Measurements from ENCODE around the gene IPO13.

The IPO13 gene

GRCh38 chr1:43902058-43902831, 44.5 kb upstream of the IPO13 start:
- ATAC-seq: no peak
- no peak for TF ChIP-seq SNAI2 (CRISPR knock-in tag; IDR thresholded peaks at IDR 0.05)
- TF ChIP-seq, protein P1, sequence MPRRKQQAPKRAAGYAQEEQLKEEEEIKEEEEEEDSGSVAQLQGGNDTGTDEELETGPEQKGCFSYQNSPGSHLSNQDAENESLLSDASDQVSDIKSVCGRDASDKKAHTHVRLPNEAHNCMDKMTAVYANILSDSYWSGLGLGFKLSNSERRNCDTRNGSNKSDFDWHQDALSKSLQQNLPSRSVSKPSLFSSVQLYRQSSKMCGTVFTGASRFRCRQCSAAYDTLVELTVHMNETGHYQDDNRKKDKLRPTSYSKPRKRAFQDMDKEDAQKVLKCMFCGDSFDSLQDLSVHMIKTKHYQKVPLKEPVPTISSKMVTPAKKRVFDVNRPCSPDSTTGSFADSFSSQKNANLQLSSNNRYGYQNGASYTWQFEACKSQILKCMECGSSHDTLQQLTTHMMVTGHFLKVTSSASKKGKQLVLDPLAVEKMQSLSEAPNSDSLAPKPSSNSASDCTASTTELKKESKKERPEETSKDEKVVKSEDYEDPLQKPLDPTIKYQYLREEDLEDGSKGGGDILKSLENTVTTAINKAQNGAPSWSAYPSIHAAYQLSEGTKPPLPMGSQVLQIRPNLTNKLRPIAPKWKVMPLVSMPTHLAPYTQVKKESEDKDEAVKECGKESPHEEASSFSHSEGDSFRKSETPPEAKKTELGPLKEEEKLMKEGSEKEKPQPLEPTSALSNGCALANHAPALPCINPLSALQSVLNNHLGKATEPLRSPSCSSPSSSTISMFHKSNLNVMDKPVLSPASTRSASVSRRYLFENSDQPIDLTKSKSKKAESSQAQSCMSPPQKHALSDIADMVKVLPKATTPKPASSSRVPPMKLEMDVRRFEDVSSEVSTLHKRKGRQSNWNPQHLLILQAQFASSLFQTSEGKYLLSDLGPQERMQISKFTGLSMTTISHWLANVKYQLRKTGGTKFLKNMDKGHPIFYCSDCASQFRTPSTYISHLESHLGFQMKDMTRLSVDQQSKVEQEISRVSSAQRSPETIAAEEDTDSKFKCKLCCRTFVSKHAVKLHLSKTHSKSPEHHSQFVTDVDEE (CRISPR knock-in tag; IDR thresholded peaks at IDR 0.05): no peak
- TF ChIP-seq CSRNP3 (CRISPR knock-in tag; IDR thresholded peaks at IDR 0.05): no peak
- TF ChIP-seq, protein P2, sequence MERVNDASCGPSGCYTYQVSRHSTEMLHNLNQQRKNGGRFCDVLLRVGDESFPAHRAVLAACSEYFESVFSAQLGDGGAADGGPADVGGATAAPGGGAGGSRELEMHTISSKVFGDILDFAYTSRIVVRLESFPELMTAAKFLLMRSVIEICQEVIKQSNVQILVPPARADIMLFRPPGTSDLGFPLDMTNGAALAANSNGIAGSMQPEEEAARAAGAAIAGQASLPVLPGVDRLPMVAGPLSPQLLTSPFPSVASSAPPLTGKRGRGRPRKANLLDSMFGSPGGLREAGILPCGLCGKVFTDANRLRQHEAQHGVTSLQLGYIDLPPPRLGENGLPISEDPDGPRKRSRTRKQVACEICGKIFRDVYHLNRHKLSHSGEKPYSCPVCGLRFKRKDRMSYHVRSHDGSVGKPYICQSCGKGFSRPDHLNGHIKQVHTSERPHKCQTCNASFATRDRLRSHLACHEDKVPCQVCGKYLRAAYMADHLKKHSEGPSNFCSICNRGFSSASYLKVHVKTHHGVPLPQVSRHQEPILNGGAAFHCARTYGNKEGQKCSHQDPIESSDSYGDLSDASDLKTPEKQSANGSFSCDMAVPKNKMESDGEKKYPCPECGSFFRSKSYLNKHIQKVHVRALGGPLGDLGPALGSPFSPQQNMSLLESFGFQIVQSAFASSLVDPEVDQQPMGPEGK (CRISPR knock-in tag; IDR thresholded peaks at IDR 0.05; ENCODE audit: borderline replicate concordance): no peak
- TF ChIP-seq, protein P3, sequence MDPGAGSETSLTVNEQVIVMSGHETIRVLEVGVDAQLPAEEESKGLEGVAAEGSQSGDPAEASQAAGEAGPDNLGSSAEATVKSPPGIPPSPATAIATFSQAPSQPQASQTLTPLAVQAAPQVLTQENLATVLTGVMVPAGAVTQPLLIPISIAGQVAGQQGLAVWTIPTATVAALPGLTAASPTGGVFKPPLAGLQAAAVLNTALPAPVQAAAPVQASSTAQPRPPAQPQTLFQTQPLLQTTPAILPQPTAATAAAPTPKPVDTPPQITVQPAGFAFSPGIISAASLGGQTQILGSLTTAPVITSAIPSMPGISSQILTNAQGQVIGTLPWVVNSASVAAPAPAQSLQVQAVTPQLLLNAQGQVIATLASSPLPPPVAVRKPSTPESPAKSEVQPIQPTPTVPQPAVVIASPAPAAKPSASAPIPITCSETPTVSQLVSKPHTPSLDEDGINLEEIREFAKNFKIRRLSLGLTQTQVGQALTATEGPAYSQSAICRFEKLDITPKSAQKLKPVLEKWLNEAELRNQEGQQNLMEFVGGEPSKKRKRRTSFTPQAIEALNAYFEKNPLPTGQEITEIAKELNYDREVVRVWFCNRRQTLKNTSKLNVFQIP (CRISPR knock-in tag; IDR thresholded peaks at IDR 0.05; ENCODE audit: borderline replicate concordance, low read depth): no peak
- TF ChIP-seq CREB5 (CRISPR knock-in tag; IDR thresholded peaks at IDR 0.05; ENCODE audit: low read depth): no peak
- no peak for TF ChIP-seq ZNF70 (CRISPR knock-in tag; IDR thresholded peaks at IDR 0.05)
- TF ChIP-seq CSDC2 (CRISPR knock-in tag; IDR thresholded peaks at IDR 0.05): no peak
- TF ChIP-seq ESRRG (CRISPR knock-in tag; IDR thresholded peaks at IDR 0.05): no peak
- no peak for TF ChIP-seq ZNF565 (CRISPR knock-in tag; conservative IDR thresholded peaks at IDR 0.05; ENCODE audit: low read depth)
- no peak for TF ChIP-seq ZFP3 (CRISPR knock-in tag; IDR thresholded peaks at IDR 0.05)
- TF ChIP-seq GLIS3 (CRISPR knock-in tag; IDR thresholded peaks at IDR 0.05): no peak
- TF ChIP-seq RARB (CRISPR knock-in tag; IDR thresholded peaks at IDR 0.05): no peak

GRCh38 chr1:43904660-43905551, 41.8 kb upstream of the IPO13 start:
- no peak for ATAC-seq
- no peak for TF ChIP-seq RARB (CRISPR knock-in tag; IDR thresholded peaks at IDR 0.05)
- no peak for TF ChIP-seq ZNF565 (CRISPR knock-in tag; conservative IDR thresholded peaks at IDR 0.05; ENCODE audit: low read depth)
- no peak for TF ChIP-seq ESRRG (CRISPR knock-in tag; IDR thresholded peaks at IDR 0.05)

DNA sequence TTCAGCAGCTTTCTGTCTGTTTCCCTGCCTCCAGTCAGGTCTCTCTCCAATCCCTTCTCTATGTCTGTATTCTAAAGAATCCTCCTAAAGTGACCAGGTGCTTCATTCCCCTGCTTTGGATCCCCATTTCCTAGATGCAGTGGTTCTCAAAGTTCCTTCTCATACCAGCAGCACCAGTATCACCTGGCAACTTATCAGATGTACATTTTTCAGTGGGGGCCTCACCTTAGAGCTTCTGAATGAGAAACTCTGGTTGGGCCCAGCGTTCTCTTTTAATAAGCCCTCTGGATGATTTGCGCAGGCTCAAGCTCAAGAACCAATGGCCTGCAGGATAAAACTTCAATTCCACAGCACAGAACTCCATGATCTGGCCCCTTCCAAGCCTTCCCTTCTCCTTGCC, 38.5 kb upstream of the IPO13 start:
- TF ChIP-seq CREB5 (CRISPR knock-in tag; IDR thresholded peaks at IDR 0.05; ENCODE audit: low read depth) (no peak), PPARA (CRISPR knock-in tag; IDR thresholded peaks at IDR 0.05; ENCODE audit: borderline replicate concordance) (no peak), CSRNP3 (CRISPR knock-in tag; IDR thresholded peaks at IDR 0.05) (no peak)
- ATAC-seq: no peak
